Measurements from ENCODE around the gene CWC25. TPM values are rescaled to one million over a fixed set of nuclear protein-coding genes. Genes with fewer than 3 reads are reported as not detected.

CWC25 gene
- total and polyA plus RNA-seq, 9 of the 15 experiments (the other 6 are each of a cell fraction or from before 2014, with no cell fraction given): 16.5 to 27.4 (median 23.0) TPM

DNA sequence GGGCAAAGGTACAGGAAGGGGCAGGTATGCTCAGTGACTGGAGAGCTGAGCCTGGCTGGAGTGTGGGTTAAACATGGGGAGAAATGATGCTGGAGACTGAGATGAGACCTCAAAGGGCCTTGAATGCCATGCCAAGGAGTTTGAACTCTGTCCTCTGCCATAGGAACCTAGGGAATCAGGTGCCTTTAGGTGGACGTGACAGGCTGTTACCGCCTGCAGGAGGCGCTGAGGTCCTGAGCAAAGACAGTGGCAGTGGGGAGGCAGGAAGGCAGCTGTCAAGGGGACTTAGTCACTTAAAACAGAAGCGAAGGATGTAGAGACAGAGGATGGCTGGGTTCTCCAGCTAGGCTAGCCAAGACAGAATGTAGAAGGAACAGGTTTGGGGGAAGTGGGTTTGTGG is 63.5 kb downstream of the CWC25 start (continued):
- TF ChIP-seq CBX8 (IDR thresholded peaks at IDR 0.05; ENCODE audit: borderline replicate concordance, extremely low read depth, low read depth, low read length, poor library complexity, severe bottlenecking): no peak
- TF ChIP-seq ZNF134 (CRISPR knock-in tag; conservative IDR thresholded peaks at IDR 0.05): no peak
- no peak for TF ChIP-seq POLR3G (IDR thresholded peaks at IDR 0.05; ENCODE audit: extremely low read depth, insufficient read length, insufficient replicate concordance)
- no peak for TF ChIP-seq HNRNPL (IDR thresholded peaks at IDR 0.05; ENCODE audit: low read depth, low read length)
- no peak for TF ChIP-seq NFIC (IDR thresholded peaks at IDR 0.05)
- TF ChIP-seq RBM17 (IDR thresholded peaks at IDR 0.05; ENCODE audit: borderline replicate concordance, low read depth, low read length): no peak
- TF ChIP-seq, protein P1, sequence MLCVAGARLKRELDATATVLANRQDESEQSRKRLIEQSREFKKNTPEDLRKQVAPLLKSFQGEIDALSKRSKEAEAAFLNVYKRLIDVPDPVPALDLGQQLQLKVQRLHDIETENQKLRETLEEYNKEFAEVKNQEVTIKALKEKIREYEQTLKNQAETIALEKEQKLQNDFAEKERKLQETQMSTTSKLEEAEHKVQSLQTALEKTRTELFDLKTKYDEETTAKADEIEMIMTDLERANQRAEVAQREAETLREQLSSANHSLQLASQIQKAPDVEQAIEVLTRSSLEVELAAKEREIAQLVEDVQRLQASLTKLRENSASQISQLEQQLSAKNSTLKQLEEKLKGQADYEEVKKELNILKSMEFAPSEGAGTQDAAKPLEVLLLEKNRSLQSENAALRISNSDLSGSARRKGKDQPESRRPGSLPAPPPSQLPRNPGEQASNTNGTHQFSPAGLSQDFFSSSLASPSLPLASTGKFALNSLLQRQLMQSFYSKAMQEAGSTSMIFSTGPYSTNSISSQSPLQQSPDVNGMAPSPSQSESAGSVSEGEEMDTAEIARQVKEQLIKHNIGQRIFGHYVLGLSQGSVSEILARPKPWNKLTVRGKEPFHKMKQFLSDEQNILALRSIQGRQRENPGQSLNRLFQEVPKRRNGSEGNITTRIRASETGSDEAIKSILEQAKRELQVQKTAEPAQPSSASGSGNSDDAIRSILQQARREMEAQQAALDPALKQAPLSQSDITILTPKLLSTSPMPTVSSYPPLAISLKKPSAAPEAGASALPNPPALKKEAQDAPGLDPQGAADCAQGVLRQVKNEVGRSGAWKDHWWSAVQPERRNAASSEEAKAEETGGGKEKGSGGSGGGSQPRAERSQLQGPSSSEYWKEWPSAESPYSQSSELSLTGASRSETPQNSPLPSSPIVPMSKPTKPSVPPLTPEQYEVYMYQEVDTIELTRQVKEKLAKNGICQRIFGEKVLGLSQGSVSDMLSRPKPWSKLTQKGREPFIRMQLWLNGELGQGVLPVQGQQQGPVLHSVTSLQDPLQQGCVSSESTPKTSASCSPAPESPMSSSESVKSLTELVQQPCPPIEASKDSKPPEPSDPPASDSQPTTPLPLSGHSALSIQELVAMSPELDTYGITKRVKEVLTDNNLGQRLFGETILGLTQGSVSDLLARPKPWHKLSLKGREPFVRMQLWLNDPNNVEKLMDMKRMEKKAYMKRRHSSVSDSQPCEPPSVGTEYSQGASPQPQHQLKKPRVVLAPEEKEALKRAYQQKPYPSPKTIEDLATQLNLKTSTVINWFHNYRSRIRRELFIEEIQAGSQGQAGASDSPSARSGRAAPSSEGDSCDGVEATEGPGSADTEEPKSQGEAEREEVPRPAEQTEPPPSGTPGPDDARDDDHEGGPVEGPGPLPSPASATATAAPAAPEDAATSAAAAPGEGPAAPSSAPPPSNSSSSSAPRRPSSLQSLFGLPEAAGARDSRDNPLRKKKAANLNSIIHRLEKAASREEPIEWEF (CRISPR knock-in tag; IDR thresholded peaks at IDR 0.05): no peak
- TF ChIP-seq, protein P2, sequence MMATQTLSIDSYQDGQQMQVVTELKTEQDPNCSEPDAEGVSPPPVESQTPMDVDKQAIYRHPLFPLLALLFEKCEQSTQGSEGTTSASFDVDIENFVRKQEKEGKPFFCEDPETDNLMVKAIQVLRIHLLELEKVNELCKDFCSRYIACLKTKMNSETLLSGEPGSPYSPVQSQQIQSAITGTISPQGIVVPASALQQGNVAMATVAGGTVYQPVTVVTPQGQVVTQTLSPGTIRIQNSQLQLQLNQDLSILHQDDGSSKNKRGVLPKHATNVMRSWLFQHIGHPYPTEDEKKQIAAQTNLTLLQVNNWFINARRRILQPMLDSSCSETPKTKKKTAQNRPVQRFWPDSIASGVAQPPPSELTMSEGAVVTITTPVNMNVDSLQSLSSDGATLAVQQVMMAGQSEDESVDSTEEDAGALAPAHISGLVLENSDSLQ (IDR thresholded peaks at IDR 0.05): peak; percentile 35; the same call in 1 of the 2 replicates
- no peak for TF ChIP-seq CREB1 (IDR thresholded peaks at IDR 0.05)
- no peak for TF ChIP-seq CREB1 (CRISPR knock-in tag; IDR thresholded peaks at IDR 0.05)
- TF ChIP-seq ZNF263 (CRISPR knock-in tag; IDR thresholded peaks at IDR 0.05; ENCODE audit: borderline replicate concordance): no peak
- TF ChIP-seq, protein P3, sequence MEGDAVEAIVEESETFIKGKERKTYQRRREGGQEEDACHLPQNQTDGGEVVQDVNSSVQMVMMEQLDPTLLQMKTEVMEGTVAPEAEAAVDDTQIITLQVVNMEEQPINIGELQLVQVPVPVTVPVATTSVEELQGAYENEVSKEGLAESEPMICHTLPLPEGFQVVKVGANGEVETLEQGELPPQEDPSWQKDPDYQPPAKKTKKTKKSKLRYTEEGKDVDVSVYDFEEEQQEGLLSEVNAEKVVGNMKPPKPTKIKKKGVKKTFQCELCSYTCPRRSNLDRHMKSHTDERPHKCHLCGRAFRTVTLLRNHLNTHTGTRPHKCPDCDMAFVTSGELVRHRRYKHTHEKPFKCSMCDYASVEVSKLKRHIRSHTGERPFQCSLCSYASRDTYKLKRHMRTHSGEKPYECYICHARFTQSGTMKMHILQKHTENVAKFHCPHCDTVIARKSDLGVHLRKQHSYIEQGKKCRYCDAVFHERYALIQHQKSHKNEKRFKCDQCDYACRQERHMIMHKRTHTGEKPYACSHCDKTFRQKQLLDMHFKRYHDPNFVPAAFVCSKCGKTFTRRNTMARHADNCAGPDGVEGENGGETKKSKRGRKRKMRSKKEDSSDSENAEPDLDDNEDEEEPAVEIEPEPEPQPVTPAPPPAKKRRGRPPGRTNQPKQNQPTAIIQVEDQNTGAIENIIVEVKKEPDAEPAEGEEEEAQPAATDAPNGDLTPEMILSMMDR (IDR thresholded peaks at IDR 0.05 in 2 of 3, conservative IDR thresholded peaks at IDR 0.05 in 1 of 3; ENCODE audit: insufficient read depth in 2 of 3, low read depth in 1 of 3, low read length in 3 of 3): peak; percentile 62 to 77 (median 69)
- TF ChIP-seq SMC3 (conservative IDR thresholded peaks at IDR 0.05; ENCODE audit: insufficient read depth, low read depth, low read length): peak; percentile 45
- TF ChIP-seq, protein P4, sequence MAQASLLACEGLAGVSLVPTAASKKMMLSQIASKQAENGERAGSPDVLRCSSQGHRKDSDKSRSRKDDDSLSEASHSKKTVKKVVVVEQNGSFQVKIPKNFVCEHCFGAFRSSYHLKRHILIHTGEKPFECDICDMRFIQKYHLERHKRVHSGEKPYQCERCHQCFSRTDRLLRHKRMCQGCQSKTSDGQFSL (CRISPR knock-in tag; IDR thresholded peaks at IDR 0.05): no peak
- TF ChIP-seq, protein P4 (tag; IDR thresholded peaks at IDR 0.05): no peak
- no peak for TF ChIP-seq TAF9B (IDR thresholded peaks at IDR 0.05; ENCODE audit: partially characterized antibody)

Data from K562 (cell line).